GM21526 (cell line): ENCODE measurements around the gene BCL11B.
"Not testable (repeated sequence)": the region's sequence is repeated elsewhere in the genome, so short reads cannot be mapped to it uniquely, and the experiment has no call there.

Experiments used
- ATAC-seq: cut with Tn5 transposase; IDR thresholded peaks from one replicate; pipeline ENCODE4 v1.9.1; 2021; ENCODE audit warnings: moderate library complexity; ENCODE audit not compliant: unreplicated experiment, low FRiP score

BCL11B gene

DNA sequence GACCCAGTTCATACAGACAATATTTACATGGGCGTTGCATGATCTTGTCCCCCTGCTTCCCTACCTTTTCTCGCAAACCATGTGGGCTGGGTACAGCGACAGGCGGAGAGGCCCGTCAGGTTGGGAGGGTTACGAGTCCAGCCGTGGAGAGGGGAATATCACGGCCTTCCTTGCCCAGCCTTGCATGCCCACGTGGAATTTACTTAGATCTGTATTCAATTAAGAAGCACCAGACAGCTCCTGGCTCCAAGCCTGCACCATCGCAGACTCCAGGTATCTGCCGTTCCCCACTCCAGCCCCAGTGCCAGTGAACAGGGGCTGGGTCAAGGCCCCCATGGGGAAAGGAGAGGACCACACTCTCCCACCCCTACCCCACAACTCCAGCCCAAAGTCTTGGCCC, 29.8 kb downstream of the BCL11B start:
- ATAC-seq: no peak

DNA sequence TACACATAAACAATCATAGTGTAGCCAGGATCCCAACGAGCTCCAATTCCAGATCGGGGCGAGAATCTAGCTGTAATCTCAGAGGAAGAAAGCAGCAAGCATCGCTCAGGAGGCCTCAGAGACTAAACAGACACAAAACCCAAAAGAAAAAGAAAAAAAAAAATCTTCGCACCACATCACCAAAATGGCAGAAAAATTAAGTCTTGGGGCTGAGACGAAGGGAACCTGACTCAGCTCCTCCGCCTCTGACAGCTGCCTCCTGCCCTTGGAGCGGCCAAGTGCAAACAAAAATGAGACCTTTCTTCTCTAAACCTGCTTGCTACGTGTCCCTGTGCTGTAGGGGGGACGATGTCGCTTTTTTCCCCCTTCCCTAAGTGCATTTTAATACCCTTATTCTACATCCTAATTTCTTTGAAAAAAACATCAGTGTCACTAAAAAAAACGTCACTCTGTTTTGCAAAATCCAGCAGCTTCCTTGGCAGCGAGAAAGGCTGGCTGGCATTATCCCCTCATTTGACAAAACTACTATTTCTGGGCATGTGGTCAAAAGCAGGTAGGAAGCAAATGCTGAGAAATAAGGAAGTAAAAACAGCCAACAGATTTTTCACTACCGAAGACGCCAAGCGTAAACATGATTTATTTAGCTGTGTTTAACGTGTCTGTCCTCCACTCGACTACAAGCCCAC, 30.5 kb downstream of the BCL11B start:
- no peak for ATAC-seq

DNA sequence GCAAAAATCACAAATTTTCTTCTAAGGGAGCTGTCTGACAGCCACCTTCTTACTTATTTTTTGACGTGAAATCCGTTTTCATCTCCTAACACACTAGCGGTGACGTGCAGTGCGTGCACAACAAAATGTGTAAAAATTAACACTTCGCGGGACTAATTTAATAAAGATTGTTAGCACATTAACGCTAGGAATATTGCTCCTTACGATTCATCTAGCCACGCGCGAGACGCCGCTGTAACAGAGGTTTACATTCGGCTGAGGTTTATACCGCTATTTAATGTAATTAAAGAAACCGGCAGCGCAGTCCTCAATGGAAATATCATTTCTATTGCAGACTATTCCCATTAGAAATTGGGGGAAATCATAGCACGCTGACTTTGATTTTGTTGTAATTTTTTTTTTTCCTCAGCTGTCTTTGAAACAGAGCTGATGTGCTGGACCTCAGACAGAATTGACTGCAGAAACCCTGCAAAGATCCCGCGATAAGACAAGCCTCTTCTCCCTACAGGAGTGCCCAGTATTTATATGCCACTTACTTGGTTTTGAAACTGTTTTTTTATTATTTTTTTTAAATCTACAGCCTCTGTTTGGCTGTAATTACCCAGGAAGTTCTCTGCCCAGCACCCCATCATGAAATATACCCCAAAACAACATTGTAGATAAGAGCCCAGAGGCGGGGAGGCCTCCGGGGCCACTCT, 31.2 kb downstream of the BCL11B start:
- no peak for ATAC-seq

DNA sequence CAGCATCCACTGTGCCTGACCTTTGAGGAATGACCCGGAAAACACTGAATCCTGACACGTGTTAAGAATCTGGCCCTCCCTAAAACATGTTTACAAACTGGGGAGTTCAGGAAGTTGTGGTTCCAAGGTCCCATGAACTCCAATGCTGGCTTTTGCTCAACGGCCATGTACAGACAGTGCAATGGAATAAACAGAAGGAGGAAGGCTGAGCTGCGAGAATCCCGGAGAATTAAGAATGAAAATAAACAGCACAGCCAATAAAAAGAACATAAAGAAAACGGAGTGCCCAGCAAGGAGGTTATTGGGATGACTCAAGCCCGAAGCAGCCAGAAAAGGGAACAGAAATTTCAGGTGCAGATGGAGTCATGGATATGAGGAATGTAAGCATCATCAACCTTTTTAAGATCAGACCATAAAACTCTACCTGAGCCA, 32.3 kb downstream of the BCL11B start:
- no peak for ATAC-seq

DNA sequence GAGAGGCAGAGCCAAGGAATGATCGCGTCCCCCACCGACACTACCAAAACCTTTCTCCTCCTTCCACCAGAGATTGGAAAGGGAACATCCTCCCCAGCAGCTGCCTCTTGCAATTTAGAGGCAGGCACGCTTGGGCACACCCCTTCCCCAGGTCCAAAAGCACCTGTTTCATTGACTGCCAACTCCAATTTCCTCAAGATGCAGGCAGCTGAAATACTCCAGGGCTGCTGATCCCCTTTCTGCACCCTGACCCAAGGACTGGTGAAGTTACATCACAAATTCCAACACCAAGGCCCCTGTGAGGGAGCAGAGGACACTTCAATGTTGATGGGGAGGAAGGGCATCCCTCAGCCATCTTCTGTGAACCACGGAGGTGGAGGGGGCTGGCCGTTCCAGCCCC, 33.8 kb downstream of the BCL11B start:
- ATAC-seq: no peak

DNA sequence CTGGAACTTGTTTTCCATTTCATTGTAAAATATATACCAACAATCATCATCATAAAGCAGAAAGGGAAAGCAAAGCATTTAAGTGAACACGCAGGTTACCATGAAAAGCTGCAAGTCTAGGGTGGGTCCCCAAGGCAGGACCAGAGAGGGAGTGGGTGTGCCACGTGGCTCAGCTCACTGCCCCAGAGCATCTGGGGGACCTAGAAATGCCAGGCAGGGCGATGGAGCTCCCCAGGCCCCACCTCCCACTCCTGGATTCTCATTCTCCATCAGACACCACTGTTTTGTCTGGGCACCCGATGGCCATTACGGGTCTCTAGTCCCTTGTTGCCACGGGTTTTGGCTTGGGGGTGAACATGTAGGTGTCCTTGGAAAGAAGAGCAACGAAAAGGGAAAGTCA, 34.7 kb downstream of the BCL11B start:
- ATAC-seq: no peak

DNA sequence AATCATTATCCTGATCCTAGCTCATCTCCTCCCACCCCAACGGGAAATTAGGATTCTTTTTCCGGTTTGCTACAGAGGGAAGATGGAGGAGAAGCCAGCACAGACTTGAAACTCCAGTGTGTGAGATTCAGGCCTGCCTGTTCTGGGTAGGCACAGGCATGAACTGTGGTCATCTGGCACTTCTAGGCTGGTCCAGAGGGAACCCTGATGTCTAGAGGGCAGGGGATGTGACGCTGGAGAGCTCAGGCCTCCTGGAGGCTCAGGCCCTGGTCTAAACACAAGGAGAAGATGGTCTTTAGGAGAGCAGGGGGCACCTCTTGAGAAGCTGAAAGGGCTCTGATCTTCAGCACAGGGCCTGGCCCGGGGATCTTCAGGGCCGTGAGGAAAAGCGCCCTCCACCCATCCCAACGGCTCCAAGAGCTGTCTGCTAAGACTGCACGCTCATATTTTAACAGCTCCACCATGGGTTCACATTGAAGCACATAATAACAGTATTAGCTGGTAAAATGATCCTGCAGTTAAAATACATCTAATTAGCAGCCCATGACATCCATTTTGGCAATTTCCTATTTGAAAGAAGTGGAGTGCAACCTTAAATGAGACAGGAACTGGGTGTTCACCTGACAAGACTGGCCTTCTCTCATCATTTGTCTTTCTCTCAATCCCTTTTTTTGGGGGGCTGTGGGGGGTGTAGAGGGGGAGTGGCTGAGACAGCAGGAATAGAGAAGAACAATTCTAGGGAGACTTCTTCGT, 35.4 kb downstream of the BCL11B start:
- ATAC-seq: no peak

DNA sequence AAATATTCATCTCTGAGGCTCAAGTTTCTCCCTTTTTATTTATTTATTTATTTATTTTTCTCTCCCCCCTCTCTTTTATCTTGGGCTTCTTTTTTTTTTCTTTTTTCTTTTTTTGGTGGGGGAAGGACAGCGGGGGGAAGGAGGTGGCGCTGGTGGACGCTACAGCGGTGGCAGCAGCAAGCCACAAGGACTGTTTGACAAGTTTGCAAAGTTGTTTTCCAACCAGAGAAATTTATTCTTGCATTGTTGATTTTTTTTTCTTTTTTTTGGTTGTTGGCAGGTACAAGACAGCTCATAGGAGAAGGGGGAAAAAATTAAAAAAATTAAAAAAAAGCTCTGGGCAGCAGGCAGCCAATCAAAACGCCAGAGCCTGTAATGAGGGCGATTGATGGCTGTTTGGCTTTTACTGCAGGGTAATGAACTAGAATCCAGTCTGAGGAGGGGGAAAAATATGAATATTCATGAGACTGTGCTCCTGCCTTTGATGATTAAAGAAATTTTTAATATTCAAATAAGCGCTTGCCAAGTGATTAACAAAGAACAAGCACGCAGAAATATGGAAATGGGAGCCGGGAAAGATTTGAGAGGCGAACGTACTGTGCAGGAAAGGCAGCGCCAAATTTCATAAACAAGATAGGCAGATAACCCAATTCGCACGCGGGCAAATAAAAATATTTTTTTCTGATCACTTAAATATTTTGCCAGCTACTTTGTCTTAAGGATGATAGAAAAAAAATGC, 36.2 kb downstream of the BCL11B start:
- no peak for ATAC-seq

DNA sequence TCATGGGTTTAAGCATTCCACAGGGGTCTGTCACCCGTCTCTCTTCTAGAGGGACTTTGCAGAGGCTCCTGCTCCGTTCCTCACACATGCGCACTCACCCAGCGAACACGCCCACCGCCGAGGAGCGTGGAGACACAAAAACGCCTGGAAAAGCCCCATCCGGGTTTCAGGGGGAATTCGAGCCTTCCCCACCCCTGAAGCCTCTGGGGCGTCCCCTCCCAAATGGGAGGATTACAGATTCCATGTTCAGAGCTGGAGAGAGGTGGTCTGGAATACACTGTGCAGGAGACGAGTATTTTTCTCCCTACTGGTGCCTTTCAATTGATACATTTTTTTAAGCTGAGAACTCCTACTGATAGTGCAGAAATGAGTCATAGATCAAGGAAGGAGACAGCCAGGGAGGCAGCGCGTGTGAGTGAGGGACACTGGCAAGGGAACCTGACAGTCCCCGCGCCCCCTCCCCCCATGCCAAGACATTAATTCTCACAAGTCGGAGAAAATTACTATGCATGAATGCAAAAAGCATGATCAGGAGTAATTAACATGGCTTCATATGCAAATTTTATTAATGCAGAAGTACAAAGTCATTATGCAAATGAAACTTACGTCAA, 36.9 kb downstream of the BCL11B start:
- ATAC-seq: no peak

DNA sequence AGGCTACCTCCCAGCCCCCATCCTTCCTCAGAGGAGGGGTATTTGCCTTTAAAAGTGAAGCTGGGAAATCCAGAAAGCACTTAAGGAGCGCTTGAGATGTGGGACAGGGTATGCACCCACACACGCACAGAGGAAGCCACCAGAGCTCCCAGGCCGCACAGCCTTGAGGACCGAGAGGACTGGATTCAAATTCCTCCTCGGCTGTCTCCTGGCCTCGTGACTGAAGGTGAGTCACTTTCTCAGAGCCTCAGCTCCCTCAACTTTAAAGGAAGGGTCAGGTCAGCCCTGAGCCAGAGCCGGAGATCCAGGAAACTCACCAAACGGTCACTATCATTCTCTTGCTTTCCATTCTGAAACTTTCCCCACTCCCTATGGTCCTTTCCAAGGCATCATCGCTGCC, 37.6 kb downstream of the BCL11B start:
- no peak for ATAC-seq

DNA sequence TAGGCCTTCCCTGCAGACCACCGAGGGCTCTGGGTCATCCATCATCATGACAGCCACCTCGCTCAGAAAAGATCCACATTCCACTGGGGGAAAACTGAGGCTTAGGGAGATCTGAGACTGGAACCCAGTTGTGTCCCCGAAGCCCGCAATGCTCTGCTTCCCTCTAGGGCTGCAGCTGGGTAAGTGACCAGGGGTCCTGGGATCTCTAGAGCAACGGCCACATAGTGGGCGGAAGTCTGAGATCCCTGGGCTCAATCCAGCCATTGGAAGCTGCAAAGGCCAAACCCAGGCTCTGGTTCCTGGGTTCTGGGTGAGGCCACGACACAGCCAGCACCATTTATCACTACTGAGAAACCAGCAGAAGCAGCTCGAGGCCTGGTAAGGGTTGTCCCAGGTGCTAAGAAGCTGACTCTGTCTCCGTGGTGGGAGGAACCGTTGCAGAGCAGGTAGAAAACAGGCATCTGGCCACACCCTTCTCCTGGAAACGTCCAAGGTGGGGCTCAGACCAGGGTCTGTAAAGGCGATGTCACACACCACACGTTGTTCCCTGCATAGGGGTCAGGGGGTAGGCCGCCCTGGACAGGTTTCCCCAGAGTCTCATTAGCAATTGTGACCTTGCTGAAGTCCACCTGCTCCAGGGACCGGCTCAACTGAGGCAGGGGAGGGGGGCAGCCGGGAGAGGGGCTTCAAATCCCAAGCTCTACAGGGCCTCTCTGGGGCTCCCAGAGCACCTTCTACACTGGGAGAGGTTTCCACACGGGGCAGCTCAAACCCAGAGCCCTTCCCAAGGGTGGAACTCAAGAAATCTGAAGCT, 38.6 kb downstream of the BCL11B start:
- no peak for ATAC-seq

DNA sequence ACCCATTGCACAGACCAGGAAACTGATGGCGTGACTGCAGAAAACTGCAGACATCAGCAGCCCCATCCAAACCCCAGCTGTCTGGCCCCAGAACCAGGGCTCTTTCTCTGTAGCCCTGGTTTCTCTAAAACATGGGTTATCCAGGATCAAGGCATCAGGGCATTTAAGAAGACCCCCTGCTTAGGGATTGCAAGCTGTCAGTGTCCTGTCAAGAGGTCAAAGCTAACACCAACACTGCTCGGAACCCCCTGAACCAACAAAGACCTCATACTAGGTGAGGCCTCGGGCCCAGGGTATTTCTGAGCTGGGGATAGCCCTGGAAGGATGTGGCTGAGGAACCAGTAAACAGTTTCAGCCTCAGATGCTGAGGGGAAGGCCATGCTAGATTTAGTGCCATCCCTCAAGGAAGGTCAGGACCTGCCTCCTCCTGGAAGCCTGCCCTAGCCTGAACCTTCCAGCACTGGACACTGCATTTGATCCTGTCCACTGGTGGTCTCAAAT, 39.2 kb downstream of the BCL11B start:
- ATAC-seq: no peak

DNA sequence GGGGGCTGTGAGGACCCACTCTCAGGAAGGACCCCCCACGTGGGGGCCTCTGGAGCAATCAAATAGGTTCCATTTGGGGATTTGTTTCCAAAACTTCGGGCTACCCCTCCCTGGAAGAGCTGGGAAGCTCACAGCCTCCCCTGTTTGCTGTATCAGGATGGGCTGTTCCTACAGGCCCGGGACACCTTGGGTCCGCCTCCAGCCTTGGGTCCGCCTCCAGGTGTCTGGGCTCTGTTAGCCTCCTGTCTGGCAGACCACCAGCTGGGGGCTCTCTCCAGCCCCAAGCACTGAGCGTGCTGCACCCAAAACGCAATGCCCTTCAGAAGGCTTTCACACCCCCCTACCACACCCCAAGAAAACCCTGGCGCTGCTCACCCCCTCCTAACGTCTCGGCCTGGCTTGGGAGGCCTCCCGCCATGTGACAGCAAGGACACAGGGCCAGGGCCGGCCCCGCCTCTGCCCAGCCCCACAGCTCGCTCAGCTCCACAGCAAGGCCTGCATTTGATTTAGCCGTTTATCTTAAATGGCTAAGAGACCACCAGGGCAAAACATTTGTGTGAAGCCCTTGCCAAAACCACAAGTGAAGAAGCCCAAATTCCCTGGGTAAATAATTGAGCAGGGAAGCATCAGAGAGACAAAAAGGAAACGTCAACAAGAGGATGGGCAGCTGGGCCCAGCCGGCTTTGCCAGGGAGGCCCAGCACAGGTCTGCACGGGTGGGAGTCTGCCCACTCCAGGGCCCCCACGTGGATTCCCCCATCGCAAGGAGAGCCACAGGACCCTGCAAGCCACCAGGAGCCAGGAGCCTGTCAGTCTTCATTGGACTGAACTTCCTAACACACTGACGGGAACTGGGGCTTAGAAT, 39.9 kb downstream of the BCL11B start:
- no peak for ATAC-seq

DNA sequence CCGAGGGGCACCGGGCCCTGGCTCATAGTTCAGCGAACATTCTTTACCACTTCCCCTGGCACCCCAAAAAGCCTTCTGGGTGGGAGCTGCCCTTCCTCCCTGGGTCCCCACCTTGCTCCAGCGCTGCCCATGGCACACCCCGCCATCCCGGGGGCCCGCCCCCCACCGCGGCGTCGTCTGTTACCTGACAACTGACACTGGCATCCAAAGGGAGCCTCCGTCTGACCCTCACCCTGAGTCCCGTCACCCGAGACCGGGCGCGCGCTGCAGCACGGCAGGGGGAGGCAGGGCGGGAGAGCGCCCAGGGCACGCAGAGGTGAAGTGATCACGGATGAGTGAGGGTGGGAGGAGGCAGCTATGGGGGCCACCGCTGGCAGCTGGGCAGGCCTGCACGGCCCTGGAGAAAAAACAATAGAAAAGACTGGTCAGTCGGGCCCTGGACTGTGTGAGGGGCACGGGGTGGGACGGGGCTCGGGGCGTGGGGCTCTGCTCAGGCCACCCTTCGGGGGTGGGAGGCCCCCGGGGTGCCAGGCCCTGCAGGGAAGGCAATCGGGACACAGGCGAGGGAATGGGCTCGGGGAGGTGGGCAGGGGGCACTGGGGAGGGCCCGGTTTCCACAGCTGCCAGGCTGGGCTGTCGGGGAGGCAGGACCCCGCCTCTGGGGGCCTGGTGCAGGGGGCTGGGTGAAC, 40.7 kb downstream of the BCL11B start:
- no peak for ATAC-seq

DNA sequence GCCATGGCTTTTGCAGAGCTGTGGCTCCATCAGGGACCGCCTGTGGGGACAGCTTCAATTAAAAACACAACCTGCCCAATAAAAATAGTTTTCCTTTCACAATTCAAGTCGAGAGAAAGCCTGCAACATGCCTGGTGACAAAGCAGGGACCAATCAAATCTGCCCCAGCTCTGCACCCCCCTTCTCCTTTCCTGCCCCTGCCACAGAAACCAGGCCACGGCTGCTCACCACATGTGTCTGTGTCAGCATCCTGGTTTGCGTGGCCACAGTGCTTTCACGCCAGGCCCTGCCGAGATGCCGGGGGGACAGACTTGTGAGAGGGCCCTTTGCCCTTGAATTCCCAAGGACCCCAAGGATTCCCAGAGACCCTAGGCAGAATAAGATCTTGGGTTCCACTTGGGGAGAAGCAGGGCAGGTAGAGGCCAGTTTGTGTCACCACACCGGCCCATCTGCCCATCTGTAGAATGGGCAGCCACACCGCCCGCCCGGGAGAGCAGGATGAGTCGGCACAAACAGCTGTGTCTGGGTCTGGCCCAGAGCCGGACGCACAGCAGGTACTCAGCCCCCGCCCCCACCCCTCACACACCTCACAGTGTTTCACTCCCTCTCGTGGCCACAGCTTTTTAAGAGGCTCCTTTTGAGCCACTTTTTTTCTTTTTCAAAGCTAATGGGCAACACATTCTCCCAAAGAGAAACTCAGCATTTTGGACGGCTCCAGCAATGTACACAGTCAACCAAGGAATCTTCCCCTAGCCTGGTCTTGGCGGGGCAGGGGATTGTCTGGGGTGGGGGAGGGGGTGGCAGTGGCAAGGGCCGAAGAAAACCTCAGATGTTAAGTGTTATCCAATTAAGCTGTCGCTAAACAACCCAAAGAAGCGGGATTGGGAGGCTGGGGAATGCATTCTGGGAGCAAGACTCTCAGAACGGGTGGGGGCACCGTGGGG, 41.5 kb downstream of the BCL11B start:
- ATAC-seq: no peak

DNA sequence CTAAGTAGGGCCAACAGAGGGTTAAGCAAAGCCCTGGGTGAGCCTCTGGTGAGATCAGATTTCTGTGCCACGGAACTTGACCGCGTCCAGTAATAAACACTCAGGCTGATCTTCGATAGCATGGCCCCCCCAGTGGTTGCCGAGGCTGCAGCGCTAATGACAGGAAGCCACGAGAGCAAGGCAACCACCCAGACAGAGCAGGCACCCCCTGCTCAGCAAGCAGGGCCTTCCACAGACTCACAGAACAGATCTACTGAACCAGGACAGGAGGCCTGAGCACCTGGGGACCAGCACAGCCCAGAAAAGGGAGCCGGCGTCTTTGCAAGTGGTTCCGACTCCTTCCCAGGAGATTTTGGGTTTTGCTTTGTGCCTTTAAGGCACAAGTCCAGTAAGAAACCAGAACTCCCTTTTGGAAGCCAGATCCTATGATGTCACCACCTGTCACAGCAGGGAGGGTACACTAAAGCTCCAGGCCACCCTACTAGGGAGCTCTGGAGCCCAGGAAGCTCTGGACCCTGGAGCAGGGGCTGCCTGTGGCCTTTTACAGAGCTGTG, 42.3 kb downstream of the BCL11B start:
- ATAC-seq: no peak

DNA sequence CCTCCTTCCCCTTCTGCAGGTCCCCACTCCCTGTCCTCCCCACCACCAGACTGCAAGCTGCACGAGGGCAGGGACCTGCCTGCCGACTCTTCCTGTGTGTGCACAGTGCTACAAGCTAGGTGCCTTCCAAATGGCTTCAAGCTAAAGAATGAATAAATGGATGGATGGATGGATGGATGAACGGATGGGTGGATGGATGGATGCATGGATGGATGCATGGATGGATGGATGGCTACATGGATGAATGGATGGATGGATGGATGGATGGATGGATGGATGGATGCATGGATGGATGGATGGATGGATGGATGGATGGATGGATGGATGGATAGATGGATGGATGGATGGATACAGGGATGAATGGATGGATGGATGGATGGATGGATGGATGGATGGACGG, 43.2 kb downstream of the BCL11B start:
- not testable (repeated sequence) for ATAC-seq
